NT2/D1 (cell line): ENCODE results near the gene RRBP1.

ENCODE experiments used
- DNase-seq: peaks from one replicate; pipeline ENCODE4 v3.0.0-alpha.2; 2011; ENCODE audit warnings: low read depth, low spot score
- H3K27me3 ChIP-seq: 2 replicates; pipeline ENCODE4 v1.6.0; 2011; ENCODE audit warnings: mild to moderate bottlenecking; ENCODE audit not compliant: insufficient read length, insufficient read depth
- H3K36me3 ChIP-seq: 2 replicates; pipeline ENCODE4 v1.6.1; 2011; ENCODE audit warnings: mild to moderate bottlenecking, low read length, mixed read lengths; ENCODE audit not compliant: insufficient read depth, insufficient read length
- H3K4me1 ChIP-seq: 2 replicates; pipeline ENCODE4 v1.5.1; 2011; ENCODE audit not compliant: insufficient read depth, insufficient read length
- H3K4me3 ChIP-seq: 2 replicates; pipeline ENCODE4 v1.5.1; 2011; ENCODE audit warnings: low read depth; ENCODE audit not compliant: insufficient read length
- H3K9ac ChIP-seq: 2 replicates; pipeline ENCODE4 v1.6.0; 2011; ENCODE audit warnings: low read depth; ENCODE audit not compliant: insufficient read length
- H3K9me3 ChIP-seq: 2 replicates; pipeline ENCODE4 v1.5.1; 2011; ENCODE audit warnings: mild to moderate bottlenecking, low read length; ENCODE audit not compliant: insufficient read depth
- SUZ12 ChIP-seq: IDR thresholded peaks from 2 replicates; pipeline ENCODE4 v1.6.1; 2011; ENCODE audit not compliant: insufficient read length, insufficient read depth; ENCODE audit errors: extremely low read depth
- YY1 ChIP-seq: IDR thresholded peaks from 2 replicates; pipeline ENCODE4 v1.6.1; 2011; ENCODE audit not compliant: insufficient read length, insufficient read depth
- ZNF274 ChIP-seq: IDR thresholded peaks from 2 replicates; pipeline ENCODE4 v1.6.1; 2011; ENCODE audit warnings: mild to moderate bottlenecking, low read depth, low read length

The RRBP1 gene

DNA sequence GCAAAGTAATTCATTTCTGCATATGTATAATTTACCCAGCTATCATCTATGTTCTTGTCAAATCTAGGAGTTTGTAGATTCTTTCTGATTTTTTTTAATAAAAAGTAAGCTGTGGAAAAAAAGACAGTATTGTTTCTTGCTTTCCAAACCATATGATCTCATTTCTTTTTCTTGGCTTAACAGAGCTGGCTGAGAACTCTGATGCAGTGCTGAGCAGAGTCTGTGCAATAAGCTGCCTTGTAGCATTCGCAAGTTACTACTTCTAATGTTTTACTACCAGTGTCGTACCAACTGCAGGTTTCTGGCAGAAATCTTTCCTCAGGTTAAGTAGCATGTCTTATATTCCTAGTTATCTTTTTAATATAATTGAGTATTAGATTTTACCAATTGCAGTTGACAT lies 15.6 kb downstream of the RRBP1 start:
- H3K4me3 ChIP-seq = no peak overlapping the region
- H3K9me3 ChIP-seq = no peaks in the 10 kb centered on the region
- H3K27me3 ChIP-seq = no peaks in the 10 kb centered on the region
- no peak overlapping the region for H3K9ac ChIP-seq
- peaks cover 59% of the 10 kb centered on the region for H3K36me3 ChIP-seq
- no peak for DNase-seq
- no peaks in the 10 kb centered on the region for H3K4me1 ChIP-seq
- TF ChIP-seq YY1 (no peak), SUZ12 (no peak)

DNA sequence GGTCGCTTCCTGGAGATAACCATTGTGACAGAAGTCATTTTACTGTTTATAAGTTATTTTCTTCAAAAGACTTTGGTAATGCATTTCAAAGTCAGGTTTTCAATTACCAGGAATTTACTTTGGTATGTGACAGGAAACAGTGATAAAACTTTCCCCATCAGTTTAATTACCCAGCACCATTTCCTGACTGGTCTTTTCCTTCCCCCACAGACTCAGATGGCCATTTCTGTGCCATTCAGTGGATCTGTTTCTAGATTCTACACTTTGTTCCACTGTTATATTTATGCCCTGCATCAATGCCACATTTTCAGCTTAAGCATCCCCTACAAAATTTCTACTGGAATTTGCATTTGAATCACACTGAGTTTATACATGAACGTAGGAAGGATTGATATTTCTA lies 16.3 kb downstream of the RRBP1 start:
- peaks cover 53% of the 10 kb centered on the region for H3K36me3 ChIP-seq
- no peaks in the 10 kb centered on the region for H3K9me3 ChIP-seq
- TF ChIP-seq ZNF274 (no peak), YY1 (no peak), SUZ12 (no peak)
- no peak overlapping the region for H3K4me3 ChIP-seq
- no peak overlapping the region for H3K9ac ChIP-seq
- DNase-seq = no peak
- H3K4me1 ChIP-seq = no peaks in the 10 kb centered on the region
- H3K27me3 ChIP-seq = no peaks in the 10 kb centered on the region

DNA sequence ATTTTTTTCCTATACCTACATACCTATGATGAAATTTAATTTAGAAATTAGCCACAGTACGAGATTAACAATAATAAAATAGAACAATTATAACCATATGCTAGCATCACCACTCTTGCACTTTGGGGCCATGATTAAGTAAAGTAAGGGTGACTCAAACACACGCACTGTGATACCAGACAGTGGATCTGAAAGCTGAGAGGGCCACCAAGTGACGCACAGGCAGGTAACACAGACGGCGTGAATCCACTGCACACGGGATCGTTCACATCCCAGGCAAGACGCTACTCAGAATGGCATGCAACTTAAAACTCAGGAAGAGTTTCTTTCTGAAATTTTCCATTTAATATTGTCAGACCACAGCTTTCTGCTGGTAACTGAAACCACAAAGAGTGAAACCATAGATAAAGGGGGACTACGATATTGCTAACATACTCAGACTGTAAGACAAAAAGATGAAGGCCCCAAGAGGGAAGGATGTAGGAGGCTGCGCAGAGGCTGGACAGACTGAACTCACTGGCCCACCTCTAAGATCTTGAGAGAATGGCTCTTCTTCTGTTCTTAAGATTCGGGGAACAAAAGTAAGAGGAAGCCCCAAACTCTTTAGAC lies 17.9 kb downstream of the RRBP1 start:
- no peak for TF ChIP-seq YY1
- no peak for TF ChIP-seq SUZ12
- no peak for TF ChIP-seq ZNF274
- H3K9me3 ChIP-seq = no peaks in the 10 kb centered on the region
- H3K27me3 ChIP-seq = no peaks in the 10 kb centered on the region
- H3K4me1 ChIP-seq = no peaks in the 10 kb centered on the region
- no peak overlapping the region for H3K9ac ChIP-seq
- DNase-seq = no peak
- no peak overlapping the region for H3K4me3 ChIP-seq
- H3K36me3 ChIP-seq = peaks cover 58% of the 10 kb centered on the region

GRCh38 chr20:17663486-17663885 lies 18.6 kb downstream of the RRBP1 start:
- no peaks in the 10 kb centered on the region for H3K27me3 ChIP-seq
- peaks cover 6% of the 10 kb centered on the region; the same call in 1 of the 2 replicates for H3K9me3 ChIP-seq
- no peak for DNase-seq
- TF ChIP-seq SUZ12 = no peak
- no peak for TF ChIP-seq YY1
- TF ChIP-seq ZNF274 = no peak
- H3K4me1 ChIP-seq = no peaks in the 10 kb centered on the region
- no peak overlapping the region for H3K9ac ChIP-seq
- no peak overlapping the region for H3K4me3 ChIP-seq
- H3K36me3 ChIP-seq = peaks cover 59% of the 10 kb centered on the region

DNA sequence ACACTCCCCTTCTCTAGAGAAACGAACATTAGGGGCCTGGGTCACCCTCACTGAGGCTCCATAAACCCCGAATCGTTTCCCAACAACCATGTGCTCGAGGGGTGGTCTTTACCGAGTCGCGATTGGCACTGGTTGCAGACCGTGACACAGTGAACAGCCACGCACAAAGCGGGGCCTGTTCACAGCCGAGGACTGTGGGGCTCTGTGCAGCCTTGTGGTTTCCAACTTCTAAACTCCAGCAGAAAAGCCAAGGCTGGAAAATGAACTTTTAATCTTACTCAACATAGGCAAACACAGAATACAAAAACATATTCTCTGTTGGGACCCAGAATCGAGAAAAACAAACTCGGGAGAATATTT lies 19.0 kb downstream of the RRBP1 start:
- Histone ChIP-seq H3K9me3 (peaks cover 10% of the 10 kb centered on the region; the same call in 1 of the 2 replicates), H3K9ac (no peak overlapping the region), H3K4me1 (no peaks in the 10 kb centered on the region), H3K36me3 (peaks cover 59% of the 10 kb centered on the region), H3K27me3 (no peaks in the 10 kb centered on the region), H3K4me3 (no peak overlapping the region)
- DNase-seq = no peak
- no peak for TF ChIP-seq ZNF274
- no peak for TF ChIP-seq YY1
- no peak for TF ChIP-seq SUZ12

- H3K9ac ChIP-seq = no peak overlapping the region
These were observed 19.6 kb downstream of the RRBP1 start for GRCh38 chr20:17662333-17663039.

DNA sequence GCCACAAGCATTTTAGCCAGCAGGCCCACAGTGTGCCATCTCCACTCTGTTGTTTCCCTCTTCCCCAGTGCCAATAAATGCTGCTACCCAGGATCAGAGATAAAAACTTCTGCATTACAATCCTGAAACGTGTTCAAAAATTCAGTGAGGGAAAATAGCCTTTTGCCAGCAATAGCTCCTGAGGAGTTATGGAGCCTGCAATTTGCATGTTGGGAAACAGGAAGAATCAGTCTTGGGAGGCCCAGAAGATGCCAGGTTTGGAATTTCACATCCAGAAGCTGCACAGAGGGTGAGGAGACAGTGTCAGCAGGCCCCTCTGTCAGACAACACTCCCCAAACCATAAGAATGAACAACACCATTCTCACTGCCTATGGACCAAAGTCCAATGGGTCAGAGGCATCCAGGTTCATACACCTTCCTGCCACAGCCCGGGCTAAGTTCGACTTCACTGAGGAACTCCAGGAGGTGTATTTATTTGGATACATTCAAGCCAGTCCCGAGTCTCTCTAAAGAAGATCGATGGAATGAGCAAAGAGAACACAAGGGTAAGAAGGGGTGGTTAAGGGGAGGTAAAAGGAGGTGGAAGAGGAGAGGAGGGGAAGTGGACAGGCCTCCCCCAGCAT lies 20.8 kb downstream of the RRBP1 start:
- no peak for DNase-seq
- Histone ChIP-seq H3K27me3 (no peaks in the 10 kb centered on the region), H3K9me3 (peaks cover 10% of the 10 kb centered on the region; the same call in 1 of the 2 replicates), H3K4me3 (no peak overlapping the region), H3K9ac (no peak overlapping the region), H3K4me1 (no peaks in the 10 kb centered on the region), H3K36me3 (peaks cover 59% of the 10 kb centered on the region)
- TF ChIP-seq ZNF274 (no peak), YY1 (no peak), SUZ12 (no peak)

More at GRCh38 chr20:17662333-17663039, 19.6 kb downstream of the RRBP1 start:
- Histone ChIP-seq H3K27me3 (no peaks in the 10 kb centered on the region), H3K4me3 (no peak overlapping the region), H3K9me3 (peaks cover 10% of the 10 kb centered on the region; the same call in 1 of the 2 replicates), H3K4me1 (no peaks in the 10 kb centered on the region), H3K36me3 (peaks cover 59% of the 10 kb centered on the region)
- TF ChIP-seq ZNF274 (no peak), YY1 (no peak), SUZ12 (no peak)
- DNase-seq = no peak
